Peyer's patch (tissue), 4 donors: ENCODE data around the gene DMPK.

Experiments used
- POLR2A ChIP-seq, 2 donors: fragments of 450-650 bp; IDR thresholded peaks; one replicate each; pipeline ENCODE4 v1.5.1; 2017; ENCODE audit warnings: antibody characterized with exemption in 2 of 2, mild to moderate bottlenecking in 2 of 2, moderate library complexity in 2 of 2
- TF ChIP-seq, protein P1 (sequence below), 6 experiments: fragments of 450-650 bp in 4 of 6; fragments of 200-600 bp in 2 of 6; sonication (generic) in 1 of 6; IDR thresholded peaks; one replicate each; pipeline ENCODE4 v1.5.1; 2017 to 2019; ENCODE audit warnings: antibody characterized with exemption in 6 of 6, mild to moderate bottlenecking in 3 of 6, moderate library complexity in 1 of 6

DNA sequence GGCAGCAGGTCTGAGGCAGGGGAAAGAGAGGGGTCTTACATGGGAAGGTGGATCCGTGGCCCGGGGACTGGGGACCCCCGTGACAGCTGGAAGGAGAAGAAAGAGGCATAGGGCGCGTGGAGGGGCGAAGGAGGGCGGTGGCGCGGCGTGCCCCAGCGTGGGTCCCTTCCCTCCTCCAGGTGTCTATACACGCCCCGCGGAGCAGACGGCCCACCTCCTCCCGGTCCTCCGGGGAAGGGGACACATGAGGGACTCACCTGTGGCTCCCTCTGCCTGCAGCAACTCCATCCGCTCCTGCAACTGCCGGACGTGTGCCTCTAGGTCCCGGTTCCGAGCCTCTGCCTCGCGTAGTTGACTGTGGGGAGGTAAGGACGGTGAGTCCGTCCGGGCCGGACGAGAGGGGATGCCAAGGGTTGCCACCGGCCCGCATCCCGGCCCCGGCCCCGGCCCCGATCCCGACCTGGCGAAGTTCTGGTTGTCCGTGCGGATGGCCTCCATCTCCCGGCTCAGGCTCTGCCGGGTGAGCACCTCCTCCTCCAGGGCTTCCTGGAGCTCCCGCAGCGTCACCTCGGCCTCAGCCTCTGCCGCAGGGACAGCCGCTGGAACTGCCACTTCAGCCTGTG lies 10.9 kb downstream of the DMPK start:
- TF ChIP-seq, protein P1, sequence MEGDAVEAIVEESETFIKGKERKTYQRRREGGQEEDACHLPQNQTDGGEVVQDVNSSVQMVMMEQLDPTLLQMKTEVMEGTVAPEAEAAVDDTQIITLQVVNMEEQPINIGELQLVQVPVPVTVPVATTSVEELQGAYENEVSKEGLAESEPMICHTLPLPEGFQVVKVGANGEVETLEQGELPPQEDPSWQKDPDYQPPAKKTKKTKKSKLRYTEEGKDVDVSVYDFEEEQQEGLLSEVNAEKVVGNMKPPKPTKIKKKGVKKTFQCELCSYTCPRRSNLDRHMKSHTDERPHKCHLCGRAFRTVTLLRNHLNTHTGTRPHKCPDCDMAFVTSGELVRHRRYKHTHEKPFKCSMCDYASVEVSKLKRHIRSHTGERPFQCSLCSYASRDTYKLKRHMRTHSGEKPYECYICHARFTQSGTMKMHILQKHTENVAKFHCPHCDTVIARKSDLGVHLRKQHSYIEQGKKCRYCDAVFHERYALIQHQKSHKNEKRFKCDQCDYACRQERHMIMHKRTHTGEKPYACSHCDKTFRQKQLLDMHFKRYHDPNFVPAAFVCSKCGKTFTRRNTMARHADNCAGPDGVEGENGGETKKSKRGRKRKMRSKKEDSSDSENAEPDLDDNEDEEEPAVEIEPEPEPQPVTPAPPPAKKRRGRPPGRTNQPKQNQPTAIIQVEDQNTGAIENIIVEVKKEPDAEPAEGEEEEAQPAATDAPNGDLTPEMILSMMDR (IDR thresholded peaks at IDR 0.05), result no peak
- TF ChIP-seq POLR2A (IDR thresholded peaks at IDR 0.05), result no peak
